Measurements from ENCODE around the gene IGFLR1.

GRCh38 chr19:35720648-35721047 lies 21.6 kb downstream of the IGFLR1 start:
- TF ChIP-seq POLR2A (IDR thresholded peaks at IDR 0.05; ENCODE audit: low read length): no peak
- TF ChIP-seq EP300 (IDR thresholded peaks at IDR 0.05): no peak
- TF ChIP-seq, protein P1, sequence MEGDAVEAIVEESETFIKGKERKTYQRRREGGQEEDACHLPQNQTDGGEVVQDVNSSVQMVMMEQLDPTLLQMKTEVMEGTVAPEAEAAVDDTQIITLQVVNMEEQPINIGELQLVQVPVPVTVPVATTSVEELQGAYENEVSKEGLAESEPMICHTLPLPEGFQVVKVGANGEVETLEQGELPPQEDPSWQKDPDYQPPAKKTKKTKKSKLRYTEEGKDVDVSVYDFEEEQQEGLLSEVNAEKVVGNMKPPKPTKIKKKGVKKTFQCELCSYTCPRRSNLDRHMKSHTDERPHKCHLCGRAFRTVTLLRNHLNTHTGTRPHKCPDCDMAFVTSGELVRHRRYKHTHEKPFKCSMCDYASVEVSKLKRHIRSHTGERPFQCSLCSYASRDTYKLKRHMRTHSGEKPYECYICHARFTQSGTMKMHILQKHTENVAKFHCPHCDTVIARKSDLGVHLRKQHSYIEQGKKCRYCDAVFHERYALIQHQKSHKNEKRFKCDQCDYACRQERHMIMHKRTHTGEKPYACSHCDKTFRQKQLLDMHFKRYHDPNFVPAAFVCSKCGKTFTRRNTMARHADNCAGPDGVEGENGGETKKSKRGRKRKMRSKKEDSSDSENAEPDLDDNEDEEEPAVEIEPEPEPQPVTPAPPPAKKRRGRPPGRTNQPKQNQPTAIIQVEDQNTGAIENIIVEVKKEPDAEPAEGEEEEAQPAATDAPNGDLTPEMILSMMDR (IDR thresholded peaks at IDR 0.05): no peak
- TF ChIP-seq ELK1 (IDR thresholded peaks at IDR 0.05; ENCODE audit: low read depth, low read length): no peak
- TF ChIP-seq CBX2 (IDR thresholded peaks at IDR 0.05; ENCODE audit: borderline replicate concordance, low read depth): no peak
- TF ChIP-seq NR3C1 (IDR thresholded peaks at IDR 0.05): no peak
